Natural killer cell (primary cell): Measurements from ENCODE around the gene SPPL3. TPM values are rescaled to one million over a fixed set of nuclear protein-coding genes. Genes with fewer than 3 reads are reported as not detected.
A peak's percentile ranks its signal among the peaks of the same experiment; 100 is the strongest.

Experiments used
- ATAC-seq, 3 donors: fragments of 150-1000 bp in 2 of 3; fragments of 200-7000 bp in 1 of 3; cut with Tn5 transposase; 1 replicate in 1 of 3; 2 replicates in 2 of 3; pipeline ENCODE4 v1.10.0; 2021; ENCODE audit warnings: mild to moderate bottlenecking in 2 of 3, moderate library complexity in 2 of 3
- DNase-seq, 2 donors: peaks; one replicate each; pipeline versions ENCODE4 v3.0.0 to v3.0.0-alpha.2; 2013 to 2021; ENCODE audit warnings: mixed read lengths in 1 of 2
- H3K27ac ChIP-seq: one replicate; pipeline ENCODE4 v1.5.1; 2013; ENCODE audit warnings: mild to moderate bottlenecking, low read length
- H3K27me3 ChIP-seq: one replicate; pipeline ENCODE4 v1.6.1; 2013; ENCODE audit warnings: low read length; ENCODE audit not compliant: control insufficient read depth, insufficient read depth
- H3K36me3 ChIP-seq: one replicate; pipeline ENCODE4 v1.6.1; 2013; ENCODE audit warnings: low read length; ENCODE audit not compliant: control insufficient read depth, insufficient read depth
- H3K4me1 ChIP-seq: one replicate; pipeline ENCODE4 v1.6.1; 2013; ENCODE audit warnings: low read length; ENCODE audit not compliant: control insufficient read depth, insufficient read depth
- H3K4me3 ChIP-seq: one replicate; pipeline ENCODE4 v1.5.1; 2013; ENCODE audit warnings: low read length
- H3K9me3 ChIP-seq: one replicate; pipeline ENCODE4 v1.6.1; 2013; ENCODE audit warnings: low read length; ENCODE audit not compliant: control insufficient read depth, insufficient read depth
- H3K27ac Mint-ChIP-seq, 2 donors: one replicate each; pipeline ENCODE4 v1.8.0; 2022; ENCODE audit warnings: mild to moderate bottlenecking in 2 of 2, mixed read lengths in 2 of 2, moderate library complexity in 1 of 2
- H3K27me3 Mint-ChIP-seq, 2 donors: one replicate each; pipeline ENCODE4 v1.8.0; 2022; ENCODE audit warnings: low read depth in 2 of 2, mixed read lengths in 2 of 2
- H3K36me3 Mint-ChIP-seq: one replicate; pipeline ENCODE4 v1.8.0; 2022; ENCODE audit warnings: mixed read lengths
- H3K4me1 Mint-ChIP-seq, 2 donors: one replicate each; pipeline ENCODE4 v1.8.0; 2022; ENCODE audit warnings: mixed read lengths in 2 of 2
- H3K4me3 Mint-ChIP-seq: one replicate; pipeline ENCODE4 v1.8.0; 2022; ENCODE audit warnings: mild to moderate bottlenecking, moderate library complexity, mixed read lengths
- H3K9me3 Mint-ChIP-seq, 2 donors: one replicate each; pipeline ENCODE4 v1.8.0; 2022; ENCODE audit warnings: mixed read lengths in 2 of 2
- WGBS: methylation state at CpG from one replicate; pipeline ENCODE4 v1.1.7; 2013; ENCODE audit warnings: missing lambda C conversion rate; ENCODE audit not compliant: insufficient coverage; 5-methylcytosine and 5-hydroxymethylcytosine counted together
- intact Hi-C: fragments of 100-400 bp; cut with micrococcal nuclease; formaldehyde crosslinking; loops from one replicate; pipeline ENCODE4 v1.14.2; 2022
- total RNA-seq, 4 donors: library from RNA; stranded (reverse); fragments of 120-200 nt in 1 of 4; gene quantifications; one replicate each; pipeline versions ENCODE4 v1.2.3 to v1.2.4, GENCODE V29; 2013 to 2022
- TF ChIP-seq, protein P1 (sequence below): fragments of 200-600 bp; IDR thresholded peaks from one replicate; pipeline ENCODE4 v1.8.0; 2022; ENCODE audit warnings: antibody characterized with exemption

Gene SPPL3
- total RNA-seq, 3 donors from 2014 or later (not counting 1 experiment from before 2014, with no cell fraction given) = 31.5 to 40.2 (median 39.9) TPM

DNA sequence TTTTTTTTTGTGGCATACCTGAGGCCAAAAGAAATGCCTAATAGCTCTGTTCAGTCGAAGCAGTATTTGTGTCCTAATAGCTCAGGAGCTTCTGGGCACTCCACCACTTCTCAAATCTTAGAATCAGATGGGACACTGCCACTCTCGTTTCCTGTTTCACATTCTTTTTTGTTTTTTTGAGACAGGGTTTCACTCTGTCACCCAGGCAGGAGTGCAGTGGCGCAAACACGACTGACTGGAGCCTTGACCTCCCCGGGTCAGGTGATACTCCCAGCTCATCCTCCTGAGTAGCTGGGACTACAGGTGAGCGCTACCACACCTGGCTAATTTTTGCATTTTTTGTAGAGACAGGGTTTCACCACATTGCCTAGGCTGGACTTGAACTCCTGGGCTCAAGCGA lies 52.7 kb downstream of the SPPL3 start:
- no peaks in the 10 kb centered on the region for H3K27me3 ChIP-seq
- no peak overlapping the region for H3K4me3 ChIP-seq
- no peaks in the 10 kb centered on the region for H3K36me3 Mint-ChIP-seq
- no peak for ATAC-seq
- no peaks in the 10 kb centered on the region for H3K9me3 ChIP-seq
- H3K27ac ChIP-seq = peak overlapping the region; percentile 36
- 64% methylated on average over 7 of the region's 7 CpGs for WGBS
- no peaks in the 10 kb centered on the region for H3K27me3 Mint-ChIP-seq
- H3K27ac Mint-ChIP-seq = peak overlapping the region in 1 of 2 donors; percentile 1
- H3K36me3 ChIP-seq = no peaks in the 10 kb centered on the region
- H3K9me3 Mint-ChIP-seq = no peaks in the 10 kb centered on the region
- peaks cover 51 to 53% of the 10 kb centered on the region in 2 donors for H3K4me1 Mint-ChIP-seq
- TF ChIP-seq, protein P1, sequence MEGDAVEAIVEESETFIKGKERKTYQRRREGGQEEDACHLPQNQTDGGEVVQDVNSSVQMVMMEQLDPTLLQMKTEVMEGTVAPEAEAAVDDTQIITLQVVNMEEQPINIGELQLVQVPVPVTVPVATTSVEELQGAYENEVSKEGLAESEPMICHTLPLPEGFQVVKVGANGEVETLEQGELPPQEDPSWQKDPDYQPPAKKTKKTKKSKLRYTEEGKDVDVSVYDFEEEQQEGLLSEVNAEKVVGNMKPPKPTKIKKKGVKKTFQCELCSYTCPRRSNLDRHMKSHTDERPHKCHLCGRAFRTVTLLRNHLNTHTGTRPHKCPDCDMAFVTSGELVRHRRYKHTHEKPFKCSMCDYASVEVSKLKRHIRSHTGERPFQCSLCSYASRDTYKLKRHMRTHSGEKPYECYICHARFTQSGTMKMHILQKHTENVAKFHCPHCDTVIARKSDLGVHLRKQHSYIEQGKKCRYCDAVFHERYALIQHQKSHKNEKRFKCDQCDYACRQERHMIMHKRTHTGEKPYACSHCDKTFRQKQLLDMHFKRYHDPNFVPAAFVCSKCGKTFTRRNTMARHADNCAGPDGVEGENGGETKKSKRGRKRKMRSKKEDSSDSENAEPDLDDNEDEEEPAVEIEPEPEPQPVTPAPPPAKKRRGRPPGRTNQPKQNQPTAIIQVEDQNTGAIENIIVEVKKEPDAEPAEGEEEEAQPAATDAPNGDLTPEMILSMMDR = no peak
- intact Hi-C loops = no loop called here
- no peak for DNase-seq
- no peak overlapping the region for H3K4me3 Mint-ChIP-seq
- H3K4me1 ChIP-seq = peaks cover 17% of the 10 kb centered on the region

DNA sequence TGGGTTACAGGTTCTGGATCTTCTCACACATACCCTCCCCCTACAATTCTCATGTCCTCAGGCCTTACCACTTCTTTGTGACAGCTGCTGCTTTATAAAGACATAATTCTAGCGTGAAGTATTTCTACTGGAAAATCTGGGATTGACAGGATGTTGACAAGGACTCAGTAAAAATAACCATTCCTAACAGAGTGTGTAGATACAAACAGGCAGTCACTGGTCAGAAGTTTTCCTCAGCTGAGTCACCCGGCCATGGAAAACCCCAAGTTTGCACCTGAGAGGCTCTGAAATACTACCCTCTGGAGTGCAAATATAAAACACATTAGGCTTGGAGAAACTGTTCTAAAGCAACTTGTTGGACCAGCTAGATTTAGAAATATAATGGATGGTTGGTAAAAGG lies 54.4 kb downstream of the SPPL3 start:
- DNase-seq (no peak), ATAC-seq (no peak)
- peaks cover 49 to 50% of the 10 kb centered on the region in 2 donors for H3K4me1 Mint-ChIP-seq
- H3K4me1 ChIP-seq = peaks cover 12% of the 10 kb centered on the region
- H3K9me3 Mint-ChIP-seq = no peaks in the 10 kb centered on the region
- no peaks in the 10 kb centered on the region for H3K9me3 ChIP-seq
- no peaks in the 10 kb centered on the region for H3K36me3 ChIP-seq
- WGBS = 86% methylated on average over 2 of the region's 2 CpGs
- H3K27me3 ChIP-seq = no peaks in the 10 kb centered on the region
- no peak overlapping the region for H3K27ac ChIP-seq
- no peaks in the 10 kb centered on the region for H3K27me3 Mint-ChIP-seq
- H3K4me3 Mint-ChIP-seq = no peak overlapping the region
- no peak overlapping the region for H3K4me3 ChIP-seq
- H3K36me3 Mint-ChIP-seq = no peaks in the 10 kb centered on the region
- H3K27ac Mint-ChIP-seq = no peak overlapping the region
- intact Hi-C loops = no loop called here
- TF ChIP-seq, protein P1 = no peak

DNA sequence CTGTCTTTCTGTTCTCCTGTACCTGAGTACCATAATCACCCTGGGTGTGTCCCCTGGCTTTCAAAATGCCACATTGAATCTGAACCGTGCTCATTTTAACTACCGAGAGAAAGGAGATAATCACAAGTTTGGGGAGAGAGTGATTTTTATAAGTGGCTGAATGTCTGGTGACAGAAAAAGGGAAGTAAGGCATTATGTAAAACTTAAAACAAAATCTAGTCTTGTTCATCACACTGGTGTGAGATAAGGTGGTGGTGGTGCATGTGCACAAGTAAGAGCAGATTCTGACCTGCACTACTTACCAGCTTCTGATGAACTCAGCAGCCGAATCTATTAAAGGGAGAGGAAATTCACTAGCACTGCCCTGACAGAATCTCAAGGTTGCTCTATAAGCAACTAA lies 56.3 kb downstream of the SPPL3 start:
- H3K9me3 ChIP-seq = no peaks in the 10 kb centered on the region
- ATAC-seq (peak in 1 of 3 donors; percentile 43), DNase-seq (no peak)
- H3K36me3 Mint-ChIP-seq = no peaks in the 10 kb centered on the region
- H3K4me1 ChIP-seq = peaks cover 15% of the 10 kb centered on the region
- H3K36me3 ChIP-seq = no peaks in the 10 kb centered on the region
- peak overlapping the region; percentile 33 for H3K27ac ChIP-seq
- TF ChIP-seq, protein P1 = no peak
- WGBS = 33% methylated on average over 3 of the region's 3 CpGs
- no peaks in the 10 kb centered on the region for H3K27me3 Mint-ChIP-seq
- peak overlapping the region; percentile 57 to 66 for H3K27ac Mint-ChIP-seq
- no peak overlapping the region for H3K4me3 Mint-ChIP-seq
- H3K4me3 ChIP-seq = no peak overlapping the region
- H3K4me1 Mint-ChIP-seq = peaks cover 50 to 55% of the 10 kb centered on the region in 2 donors
- no peaks in the 10 kb centered on the region for H3K27me3 ChIP-seq
- no peaks in the 10 kb centered on the region for H3K9me3 Mint-ChIP-seq
- intact Hi-C loops = no loop called here

DNA sequence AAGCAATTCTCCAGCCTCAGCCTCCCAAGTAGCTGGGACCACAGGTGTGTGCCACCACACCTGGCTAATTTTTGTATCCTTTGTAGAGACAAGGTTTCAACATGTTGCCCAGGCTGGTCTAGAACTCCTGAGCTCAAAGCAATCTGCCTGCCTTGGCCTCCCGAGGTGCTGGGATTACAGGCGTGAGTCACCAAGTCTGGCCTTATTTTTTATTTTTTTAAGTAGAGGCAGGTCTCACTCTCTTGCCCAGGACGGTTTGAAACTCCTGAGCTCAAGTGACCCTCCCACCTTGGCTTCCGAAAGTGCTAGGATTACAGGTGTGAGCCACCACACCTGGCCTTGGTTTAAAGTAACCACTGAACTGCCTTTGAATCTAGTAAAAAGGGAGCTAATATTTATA lies 56.8 kb downstream of the SPPL3 start:
- Mint-ChIP-seq H3K27ac (peak overlapping the region; percentile 63 to 66), H3K9me3 (no peaks in the 10 kb centered on the region), H3K36me3 (no peaks in the 10 kb centered on the region), H3K4me3 (no peak overlapping the region), H3K27me3 (no peaks in the 10 kb centered on the region), H3K4me1 (peaks cover 50 to 59% of the 10 kb centered on the region in 2 donors)
- Histone ChIP-seq H3K4me3 (no peak overlapping the region), H3K36me3 (no peaks in the 10 kb centered on the region), H3K27ac (peak overlapping the region; percentile 33), H3K9me3 (no peaks in the 10 kb centered on the region), H3K4me1 (peaks cover 15% of the 10 kb centered on the region), H3K27me3 (no peaks in the 10 kb centered on the region)
- ATAC-seq = no peak
- no peak for DNase-seq
- TF ChIP-seq, protein P1 = no peak
- intact Hi-C loops = no loop called here
- WGBS = 81% methylated on average over 4 of the region's 4 CpGs
